Skeletal muscle cell (primary cell): ENCODE results near the gene ARFGAP2.
"Not testable (repeated sequence)": the region's sequence is repeated elsewhere in the genome, so short reads cannot be mapped to it uniquely, and the experiment has no call there.

Experiments
- DNase-seq: peaks from one replicate; pipeline ENCODE4 v3.0.0-alpha.2; 2010; ENCODE audit warnings: low read depth
- H3K4me3 ChIP-seq: 2 replicates; pipeline ENCODE4 v1.5.1; 2011; ENCODE audit warnings: low read depth, mild to moderate bottlenecking, control low read depth, low read length, moderate library complexity

The ARFGAP2 gene

DNA sequence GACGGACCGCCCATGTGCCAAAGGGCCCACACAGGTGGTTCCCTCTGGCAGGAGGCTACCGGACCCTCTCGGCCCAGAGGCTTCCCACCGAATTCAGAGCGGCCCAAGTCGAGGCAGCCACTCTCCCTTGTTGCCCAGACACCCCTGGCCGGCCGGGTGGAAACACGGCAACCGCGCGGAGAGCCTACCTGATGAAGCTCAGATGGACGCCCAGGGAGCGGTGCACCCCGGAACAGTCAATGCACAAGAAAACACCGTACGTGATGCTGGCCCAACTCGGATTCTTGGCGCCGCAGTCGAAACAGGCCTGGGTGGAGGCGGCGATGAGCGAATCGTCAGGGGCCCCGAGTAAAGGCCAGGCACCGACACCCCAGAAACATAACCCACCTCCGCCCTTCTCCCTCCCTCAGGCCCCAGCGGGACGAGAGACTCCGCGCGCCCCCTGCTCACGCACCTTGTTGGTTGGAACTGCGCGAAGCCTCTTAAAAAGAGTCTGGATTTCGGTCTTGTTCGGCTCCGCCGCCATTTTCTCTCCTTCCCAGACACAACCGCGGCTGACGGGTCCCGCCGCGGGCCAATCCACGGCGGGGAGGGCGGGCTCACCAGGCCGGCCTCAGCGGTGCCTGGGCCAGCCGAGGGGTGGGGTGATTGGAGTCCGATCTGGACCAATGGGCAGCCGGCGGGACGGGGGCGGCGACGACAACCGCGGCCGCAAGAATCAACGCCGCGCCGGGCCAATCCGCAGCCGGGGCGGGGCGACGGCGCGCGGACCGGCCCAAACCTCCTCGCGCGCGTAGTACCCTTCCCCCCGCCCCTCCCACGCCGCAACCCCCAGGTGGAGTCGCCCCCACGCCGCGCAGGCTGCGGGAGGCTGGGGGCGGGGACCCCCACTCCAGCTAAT is at the start of gene ARFGAP2:
Gene ARFGAP2, minus strand, starts transcription at position 552 of the 901 bp plus-strand sequence. Its CDS starts 26 bp downstream, at position 526.
- peak; percentile 85 for DNase-seq
- peak within 1 kb of the TSS; percentile 98 for H3K4me3 ChIP-seq

DNA sequence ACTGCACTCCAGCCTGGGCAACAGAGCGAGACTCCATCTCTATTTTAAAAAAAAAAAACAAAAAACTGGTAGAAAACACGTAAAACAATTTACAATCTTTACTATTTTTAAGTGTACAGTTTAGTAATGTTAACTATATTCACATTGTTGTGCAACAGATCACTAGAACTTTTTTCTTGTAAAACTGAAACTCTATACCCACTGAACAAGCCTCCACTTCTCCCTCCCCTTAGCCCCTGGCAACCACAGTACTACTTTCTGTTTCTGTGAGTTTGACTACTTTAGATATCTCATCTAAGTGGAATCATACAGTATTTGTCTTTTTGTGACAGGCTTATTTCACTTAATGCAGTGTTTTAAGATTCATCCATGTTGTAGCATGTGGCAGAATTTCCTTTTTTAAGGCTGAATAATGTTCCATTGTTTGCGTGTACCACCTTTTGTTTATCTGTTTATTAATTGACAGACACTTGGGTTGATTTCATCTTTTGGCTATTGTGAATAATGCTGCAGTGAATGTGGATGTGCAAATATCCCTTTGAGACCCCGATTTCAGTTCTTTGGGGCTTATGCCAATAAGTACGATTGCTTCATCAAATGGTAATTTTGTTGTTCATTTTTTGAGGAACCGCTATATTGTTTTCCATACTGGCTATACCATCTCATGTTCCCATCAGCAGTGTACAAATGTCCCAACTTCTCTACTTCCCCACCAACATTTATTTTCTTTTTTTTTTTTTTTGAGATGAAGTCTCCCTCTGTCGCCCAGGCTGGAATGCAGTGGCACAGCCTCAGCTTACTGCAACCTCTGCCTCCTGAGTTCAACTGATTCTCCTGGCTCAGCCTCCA is 49.1 kb upstream of the ARFGAP2 start:
- no peak for DNase-seq

DNA sequence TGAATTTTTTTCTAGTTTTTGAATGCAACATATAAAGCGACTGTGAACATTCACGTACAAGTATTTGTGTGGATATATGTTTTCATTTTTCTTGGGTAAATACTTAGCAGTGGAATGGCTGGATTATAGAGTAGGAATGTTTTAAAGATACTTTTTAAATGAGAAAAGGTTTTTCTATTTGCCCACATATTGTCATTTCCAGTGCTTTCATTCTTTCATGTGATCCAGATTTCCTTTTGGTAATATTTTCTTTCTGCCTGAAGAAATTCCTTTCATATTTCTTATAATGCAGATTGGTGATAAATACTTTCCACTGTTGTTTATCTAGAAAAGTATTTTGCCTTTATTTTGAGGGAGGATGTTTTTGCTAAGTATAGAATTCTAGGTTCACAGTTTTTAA is 46.0 kb upstream of the ARFGAP2 start:
- no peak for DNase-seq
- H3K4me3 ChIP-seq, result no peak overlapping the region

More for the DNA sequence above, 49.1 kb upstream of the ARFGAP2 start:
- no peak overlapping the region for H3K4me3 ChIP-seq

- H3K4me3 ChIP-seq, result no peak overlapping the region
- peak; percentile 53 for DNase-seq
Measured at GRCh38 chr11:47220401-47220821, 43.7 kb upstream of the ARFGAP2 start.

GRCh38 chr11:47216121-47216798 is 39.6 kb upstream of the ARFGAP2 start:
- DNase-seq, result peak; percentile 45
- peak overlapping the region; percentile 68 for H3K4me3 ChIP-seq

DNA sequence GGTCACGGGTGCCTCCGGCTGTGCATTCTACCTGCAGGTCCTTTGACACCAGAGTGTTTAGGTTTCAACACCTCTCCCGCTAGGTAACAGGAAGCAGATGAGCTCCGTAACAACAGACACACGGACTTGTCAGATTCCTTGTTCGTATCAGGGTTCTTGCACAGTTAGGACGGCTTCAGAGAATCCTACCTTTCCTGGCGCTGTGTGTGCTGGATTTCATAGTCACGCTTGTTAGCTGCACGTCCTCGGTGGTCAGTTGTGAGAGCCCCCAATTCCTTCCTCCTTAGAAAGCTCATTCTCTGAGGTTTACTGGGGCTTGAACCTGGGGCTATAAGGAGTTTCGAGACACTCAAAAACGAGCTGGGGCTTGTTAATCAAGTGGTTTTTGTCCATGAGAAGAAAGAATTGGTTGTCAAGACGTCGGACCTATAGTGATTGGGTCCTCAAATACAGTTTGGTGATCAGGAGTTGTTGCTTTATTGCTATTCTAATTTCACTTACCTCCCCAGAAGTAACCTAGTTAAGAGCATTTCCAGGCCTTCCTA is 38.8 kb upstream of the ARFGAP2 start:
- peak overlapping the region; percentile 68 for H3K4me3 ChIP-seq
- no peak for DNase-seq

DNA sequence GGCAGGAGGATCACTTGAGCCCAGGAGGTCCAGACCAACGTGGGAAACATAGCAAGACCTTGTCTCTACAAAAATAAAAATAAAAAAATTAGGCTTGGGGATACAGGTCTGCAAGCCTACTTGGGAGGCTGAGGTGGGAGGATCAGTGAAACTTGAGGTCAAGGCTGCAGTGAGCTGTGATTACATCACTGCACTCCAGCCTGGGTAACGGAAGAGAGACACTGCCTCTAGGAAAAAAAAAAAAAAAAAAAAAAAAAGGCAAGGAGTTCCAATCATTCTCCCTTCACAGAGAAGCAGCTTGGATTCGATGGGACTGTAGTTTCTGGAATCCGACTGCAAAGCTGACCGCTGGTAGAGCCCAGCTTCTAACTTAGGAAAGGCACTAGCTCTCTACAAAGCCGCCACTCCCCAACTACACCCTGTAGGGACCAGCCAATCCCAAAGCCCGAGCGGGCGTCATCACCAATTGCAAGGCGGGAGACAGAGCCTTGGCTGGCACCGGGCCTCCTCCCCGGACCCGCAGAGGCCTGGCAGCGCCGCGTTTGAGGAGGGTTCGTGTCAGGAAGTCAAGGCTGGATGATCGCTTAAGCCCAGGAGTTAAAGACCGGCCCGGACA is 37.4 kb upstream of the ARFGAP2 start:
- peak overlapping the region; percentile 68 for H3K4me3 ChIP-seq
- no peak for DNase-seq

- H3K4me3 ChIP-seq, result no peak overlapping the region
- DNase-seq, result no peak
Measured at GRCh38 chr11:47212938-47213337, 36.3 kb upstream of the ARFGAP2 start.

- no peak overlapping the region for H3K4me3 ChIP-seq
- DNase-seq, result no peak
Measured at GRCh38 chr11:47208628-47209027, 31.9 kb upstream of the ARFGAP2 start.

- not testable (repeated sequence) for H3K4me3 ChIP-seq, DNase-seq
Measured at GRCh38 chr11:47208008-47208552, 31.4 kb upstream of the ARFGAP2 start.

GRCh38 chr11:47207459-47207858 is 30.8 kb upstream of the ARFGAP2 start:
- no peak for DNase-seq
- no peak overlapping the region for H3K4me3 ChIP-seq

- DNase-seq, H3K4me3 ChIP-seq: not testable (repeated sequence)
Measured at GRCh38 chr11:47206577-47206976, 29.9 kb upstream of the ARFGAP2 start.

DNA sequence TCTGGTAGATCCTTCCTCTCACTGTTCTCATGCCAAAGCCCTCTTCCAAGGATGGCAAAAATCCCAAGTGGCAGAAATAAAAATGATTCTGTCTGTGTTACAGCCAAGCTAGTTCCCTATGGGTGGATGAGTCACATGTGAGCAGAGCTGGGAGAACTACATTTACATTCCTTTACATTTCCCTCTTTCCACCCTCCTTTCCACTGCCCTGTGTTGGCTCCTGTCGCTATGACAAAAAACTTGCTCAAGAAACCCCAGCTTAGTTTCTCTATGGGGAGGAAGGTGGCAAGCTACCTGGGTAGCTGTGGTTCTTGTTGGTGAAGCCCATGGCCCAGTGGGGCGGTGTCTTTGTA is 27.9 kb upstream of the ARFGAP2 start:
- peak; percentile 66 for DNase-seq

DNA sequence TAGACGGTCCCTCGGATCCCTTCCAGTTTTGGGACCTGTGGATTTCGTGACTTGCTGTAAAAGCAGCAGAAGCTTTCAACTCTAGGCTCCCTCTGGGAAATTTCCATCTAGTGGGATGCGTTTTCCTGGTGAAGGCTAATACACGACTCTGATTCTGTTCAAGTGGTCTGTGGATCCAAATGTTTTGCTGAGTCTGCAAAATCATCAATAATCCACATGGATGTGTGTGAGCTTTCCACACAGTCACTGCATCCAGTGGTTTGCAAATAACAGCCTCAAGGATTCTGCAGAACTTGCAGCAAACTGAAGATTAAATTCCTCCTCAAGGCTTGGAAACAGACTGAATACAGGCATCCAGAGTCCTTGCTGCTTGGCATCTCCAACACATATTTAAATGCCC is 25.9 kb upstream of the ARFGAP2 start:
- no peak overlapping the region for H3K4me3 ChIP-seq
- no peak for DNase-seq

More for the DNA sequence above, 27.9 kb upstream of the ARFGAP2 start:
- no peak overlapping the region for H3K4me3 ChIP-seq

GRCh38 chr11:47201015-47201414 is 24.3 kb upstream of the ARFGAP2 start:
- H3K4me3 ChIP-seq, result no peak overlapping the region
- no peak for DNase-seq

GRCh38 chr11:47198161-47198560 is 21.5 kb upstream of the ARFGAP2 start:
- DNase-seq, H3K4me3 ChIP-seq: not testable (repeated sequence)

GRCh38 chr11:47192111-47192510 is 15.4 kb upstream of the ARFGAP2 start:
- no peak overlapping the region for H3K4me3 ChIP-seq
- DNase-seq, result no peak

DNA sequence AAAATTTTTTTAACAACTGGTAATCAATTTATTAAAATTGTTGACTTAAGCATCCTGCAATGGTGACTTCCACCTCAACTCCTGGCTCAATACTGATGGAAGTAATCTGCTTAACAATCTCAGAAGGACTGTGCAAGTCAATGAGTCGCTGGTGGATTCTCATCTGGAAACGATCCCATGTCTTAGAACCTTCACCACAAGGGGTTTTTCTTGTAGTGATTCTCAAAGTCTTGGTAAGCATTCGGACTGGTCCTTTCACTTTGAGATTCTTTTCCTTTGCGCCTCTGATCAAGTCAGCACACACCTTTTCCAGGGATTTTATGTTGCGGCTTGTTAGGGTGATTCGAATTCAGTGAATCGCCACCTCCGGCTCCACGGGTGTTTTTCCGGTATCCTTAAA is 14.5 kb upstream of the ARFGAP2 start:
- DNase-seq, H3K4me3 ChIP-seq: not testable (repeated sequence)
